Prostate gland (tissue), 2 donors: Measurements from ENCODE around the gene FAM168A.

ENCODE experiments used
- POLR2A ChIP-seq: fragments of 450-650 bp; IDR thresholded peaks from one replicate; pipeline ENCODE4 v1.6.1; 2016; ENCODE audit warnings: antibody characterized with exemption, mild to moderate bottlenecking
- TF ChIP-seq, protein P1 (sequence below), 4 experiments: fragments of 200-600 bp in 2 of 4; fragments of 450-650 bp in 2 of 4; sonication (generic) in 2 of 4; IDR thresholded peaks; 1 replicate in 3 of 4; 2 replicates in 1 of 4; pipeline ENCODE4 v1.5.1; 2016 to 2019; ENCODE audit warnings: antibody characterized with exemption in 4 of 4, mild to moderate bottlenecking in 2 of 4, moderate library complexity in 2 of 4

DNA sequence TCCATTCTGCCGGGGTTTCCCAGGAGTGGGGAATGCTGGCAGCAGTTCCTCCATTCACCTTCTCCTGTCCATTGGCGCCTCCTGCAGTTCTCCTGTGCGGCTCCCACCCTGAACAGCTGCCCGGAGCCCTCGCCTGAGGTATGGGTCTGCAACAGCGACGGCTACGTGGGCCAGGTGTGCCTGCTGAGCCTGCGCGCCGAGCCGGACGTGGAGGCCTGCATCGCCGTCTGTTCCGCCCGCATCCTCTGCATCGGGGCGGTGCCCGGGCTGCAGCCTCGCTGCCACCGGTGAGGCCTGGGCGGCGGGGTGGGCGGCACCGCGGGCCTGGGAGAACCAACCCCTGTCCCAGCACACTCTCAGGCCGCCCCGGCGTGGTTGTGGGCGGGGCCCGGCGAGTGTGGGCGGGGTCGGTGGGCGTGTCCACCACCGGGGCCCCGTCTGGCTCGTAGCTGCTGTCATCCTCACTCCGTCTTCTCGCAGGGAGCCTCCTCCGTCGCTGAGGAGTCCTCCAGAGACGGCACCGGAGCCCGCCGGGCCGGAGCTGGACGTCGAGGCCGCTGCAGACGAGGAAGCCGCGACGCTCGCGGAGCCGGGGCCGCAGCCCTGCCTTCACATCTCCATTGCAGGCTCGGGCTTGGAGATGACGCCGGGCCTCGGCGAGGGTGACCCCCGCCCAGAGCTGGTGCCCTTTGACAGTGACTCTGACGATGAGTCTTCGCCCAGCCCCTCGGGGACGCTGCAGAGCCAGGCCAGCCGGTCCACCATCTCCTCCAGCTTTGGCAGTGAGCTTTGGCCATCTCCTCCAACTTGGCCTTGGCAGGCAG is 235.7 kb downstream of the FAM168A start:
- TF ChIP-seq, protein P1, sequence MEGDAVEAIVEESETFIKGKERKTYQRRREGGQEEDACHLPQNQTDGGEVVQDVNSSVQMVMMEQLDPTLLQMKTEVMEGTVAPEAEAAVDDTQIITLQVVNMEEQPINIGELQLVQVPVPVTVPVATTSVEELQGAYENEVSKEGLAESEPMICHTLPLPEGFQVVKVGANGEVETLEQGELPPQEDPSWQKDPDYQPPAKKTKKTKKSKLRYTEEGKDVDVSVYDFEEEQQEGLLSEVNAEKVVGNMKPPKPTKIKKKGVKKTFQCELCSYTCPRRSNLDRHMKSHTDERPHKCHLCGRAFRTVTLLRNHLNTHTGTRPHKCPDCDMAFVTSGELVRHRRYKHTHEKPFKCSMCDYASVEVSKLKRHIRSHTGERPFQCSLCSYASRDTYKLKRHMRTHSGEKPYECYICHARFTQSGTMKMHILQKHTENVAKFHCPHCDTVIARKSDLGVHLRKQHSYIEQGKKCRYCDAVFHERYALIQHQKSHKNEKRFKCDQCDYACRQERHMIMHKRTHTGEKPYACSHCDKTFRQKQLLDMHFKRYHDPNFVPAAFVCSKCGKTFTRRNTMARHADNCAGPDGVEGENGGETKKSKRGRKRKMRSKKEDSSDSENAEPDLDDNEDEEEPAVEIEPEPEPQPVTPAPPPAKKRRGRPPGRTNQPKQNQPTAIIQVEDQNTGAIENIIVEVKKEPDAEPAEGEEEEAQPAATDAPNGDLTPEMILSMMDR (IDR thresholded peaks at IDR 0.05) = no peak
- TF ChIP-seq POLR2A = no peak
